WTC11 (cell line): ENCODE data around the gene VAC14. TPM values are rescaled to one million over a fixed set of nuclear protein-coding genes. Genes with fewer than 3 reads are reported as not detected.

Experiments used
- ATAC-seq: fragments of 200-7000 bp; cut with Tn5 transposase; 2 replicates; pipeline ENCODE4 v1.10.0; 2021; ENCODE audit warnings: mild to moderate bottlenecking, moderate library complexity
- CTCF ChIA-PET: fragments of 300-600 bp; sonication (Branson Sonifier 250); formaldehyde crosslinking; loops from one replicate; lab custom pipeline; 2021; ENCODE audit warnings: antibody characterized with exemption; lab: Charles Lee
- POLR2A ChIA-PET: fragments of 350-600 bp; sonication (Branson Sonifier 250); formaldehyde crosslinking; loops from one replicate; lab custom pipeline; 2021; ENCODE audit warnings: antibody characterized with exemption; lab: Charles Lee
- DNase-seq: peaks from one replicate; pipeline ENCODE4 v3.0.0; 2021; ENCODE audit warnings: low spot score
- H3K27ac Mint-ChIP-seq: 2 replicates; pipeline ENCODE4 v1.8.0; 2021; ENCODE audit warnings: mixed read lengths
- H3K27me3 Mint-ChIP-seq: 2 replicates; pipeline ENCODE4 v1.8.0; 2021; ENCODE audit warnings: low read depth, mild to moderate bottlenecking, moderate library complexity, mixed read lengths
- H3K36me3 Mint-ChIP-seq: 2 replicates; pipeline ENCODE4 v1.8.0; 2021; ENCODE audit warnings: mixed read lengths
- H3K4me1 Mint-ChIP-seq: 2 replicates; pipeline ENCODE4 v1.8.0; 2022; ENCODE audit warnings: mixed read lengths
- H3K4me3 Mint-ChIP-seq: 2 replicates; pipeline ENCODE4 v1.8.0; 2021; ENCODE audit warnings: mild to moderate bottlenecking, moderate library complexity, mixed read lengths
- H3K9me3 Mint-ChIP-seq: 2 replicates; pipeline ENCODE4 v1.8.0; 2021; ENCODE audit warnings: mixed read lengths
- CBFB ChIP-seq: sonication (generic); formaldehyde crosslinking; IDR thresholded peaks from 2 replicates; pipeline ENCODE4 v1.8.1; 2022; ENCODE audit warnings: mild to moderate bottlenecking, low read depth, missing genetic modification reagents
- ESRRA ChIP-seq: sonication (generic); formaldehyde crosslinking; IDR thresholded peaks from 2 replicates; pipeline ENCODE4 v1.8.1; 2022; ENCODE audit warnings: mild to moderate bottlenecking, missing genetic modification reagents, borderline replicate concordance
- FOXP1 ChIP-seq: sonication (generic); formaldehyde crosslinking; IDR thresholded peaks from 2 replicates; pipeline ENCODE4 v1.8.0; 2022; ENCODE audit warnings: missing genetic modification reagents, mild to moderate bottlenecking, moderate library complexity, borderline replicate concordance
- GRHL2 ChIP-seq: fragments of 250-450 bp; sonication (Bioruptor Pico); IDR thresholded peaks from 2 replicates; pipeline ENCODE4 v1.8.0; 2022; ENCODE audit warnings: mild to moderate bottlenecking, moderate library complexity; ENCODE audit not compliant: insufficient replicate concordance, severe bottlenecking
- JUN ChIP-seq: sonication (generic); formaldehyde crosslinking; IDR thresholded peaks from 2 replicates; pipeline ENCODE4 v1.8.0; 2023; ENCODE audit warnings: mild to moderate bottlenecking, missing genetic modification reagents
- NR1H2 ChIP-seq: sonication (generic); formaldehyde crosslinking; IDR thresholded peaks from 2 replicates; pipeline ENCODE4 v1.9.0; 2021; ENCODE audit warnings: mild to moderate bottlenecking, moderate library complexity, missing genetic modification reagents
- NR3C1 ChIP-seq: sonication (generic); formaldehyde crosslinking; conservative IDR thresholded peaks from 2 replicates; pipeline ENCODE4 v1.8.1; 2023; ENCODE audit warnings: low read depth, mild to moderate bottlenecking, missing genetic modification reagents
- OVOL2 ChIP-seq: fragments of 250-450 bp; sonication (Bioruptor Pico); IDR thresholded peaks from 2 replicates; pipeline ENCODE4 v1.9.0; 2021; ENCODE audit warnings: mild to moderate bottlenecking, borderline replicate concordance
- RORB ChIP-seq: fragments of 250-450 bp; sonication (Bioruptor Pico); IDR thresholded peaks from 2 replicates; pipeline ENCODE4 v1.9.0; 2021; ENCODE audit warnings: mild to moderate bottlenecking
- ZNF416 ChIP-seq: fragments of 250-450 bp; sonication (Bioruptor Pico); IDR thresholded peaks from 2 replicates; pipeline ENCODE4 v1.9.0; 2021; ENCODE audit warnings: mild to moderate bottlenecking, inconsistent platforms
- total RNA-seq: library from RNA; stranded (reverse); gene quantifications from 3 replicates; pipeline ENCODE4 v1.2.3, GENCODE V29; 2021
- TF ChIP-seq, protein P1 (sequence below): sonication (generic); formaldehyde crosslinking; IDR thresholded peaks from 2 replicates; pipeline ENCODE4 v1.8.0; 2023; ENCODE audit warnings: missing genetic modification reagents
- TF ChIP-seq, protein P2 (sequence below): fragments of 250-450 bp; sonication (Bioruptor Pico); IDR thresholded peaks from 2 replicates; pipeline ENCODE4 v1.9.0; 2021; ENCODE audit warnings: mild to moderate bottlenecking, borderline replicate concordance
- TF ChIP-seq, protein P3 (sequence below): sonication (generic); formaldehyde crosslinking; IDR thresholded peaks from 2 replicates; pipeline ENCODE4 v1.8.1; 2022; ENCODE audit warnings: mild to moderate bottlenecking, moderate library complexity, missing genetic modification reagents
- TF ChIP-seq, protein P4 (sequence below): sonication (generic); formaldehyde crosslinking; IDR thresholded peaks from 2 replicates; pipeline ENCODE4 v1.8.1; 2023; ENCODE audit warnings: mild to moderate bottlenecking, missing genetic modification reagents, borderline replicate concordance
- TF ChIP-seq, protein P5 (sequence below): sonication (generic); formaldehyde crosslinking; IDR thresholded peaks from 2 replicates; pipeline ENCODE4 v1.8.1; 2023; ENCODE audit warnings: mild to moderate bottlenecking, moderate library complexity, missing genetic modification reagents
- TF ChIP-seq, protein P6 (sequence below): sonication (generic); formaldehyde crosslinking; IDR thresholded peaks from 2 replicates; pipeline ENCODE4 v1.8.1; 2022; ENCODE audit warnings: low read depth, missing genetic modification reagents, borderline replicate concordance
- TF ChIP-seq, protein P7 (sequence below): fragments of 250-450 bp; sonication (Bioruptor Pico); IDR thresholded peaks from 2 replicates; pipeline ENCODE4 v1.9.0; 2021; ENCODE audit warnings: mild to moderate bottlenecking
- TF ChIP-seq, protein P8 (sequence below): sonication (generic); formaldehyde crosslinking; IDR thresholded peaks from 2 replicates; pipeline ENCODE4 v1.8.1; 2023; ENCODE audit warnings: mild to moderate bottlenecking, missing genetic modification reagents

The VAC14 gene
- total RNA-seq, 1 experiment from 2014 or later = 60.1 TPM

DNA sequence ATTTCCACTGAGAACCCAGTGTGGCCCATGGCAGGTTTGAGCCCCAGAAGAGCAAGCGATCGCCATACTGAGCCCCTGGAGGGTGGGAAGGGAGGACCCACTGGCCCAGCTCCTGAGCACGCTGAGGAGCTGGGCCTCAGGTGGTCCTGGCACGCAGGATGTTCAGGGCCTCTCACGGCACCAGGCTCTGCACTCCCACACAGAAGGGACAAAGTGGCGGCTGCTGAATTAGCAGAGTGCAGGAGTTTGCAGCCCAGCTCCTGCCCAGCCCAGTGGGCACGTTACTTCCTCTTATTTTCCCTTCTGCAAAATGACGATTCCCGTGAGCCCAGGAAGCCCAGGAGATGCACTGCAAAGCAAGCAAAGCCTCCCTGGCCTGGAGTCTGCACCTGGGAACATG lies 72.8 kb downstream of the VAC14 start:
- CTCF ChIA-PET = interaction anchor here (0.7 to 2.6 kb wide), 4 partner anchors 10 to 48 kb away, joined by 3 to 10 read pairs (median 6); no protein-coding TSS in a partner anchor
- Mint-ChIP-seq H3K27ac (no peak overlapping the region), H3K27me3 (no peaks in the 10 kb centered on the region), H3K4me1 (peaks cover 4% of the 10 kb centered on the region), H3K9me3 (no peaks in the 10 kb centered on the region), H3K36me3 (peaks cover 4% of the 10 kb centered on the region), H3K4me3 (no peak overlapping the region)
- ATAC-seq (no peak), DNase-seq (no peak)
- TF ChIP-seq, protein P1, sequence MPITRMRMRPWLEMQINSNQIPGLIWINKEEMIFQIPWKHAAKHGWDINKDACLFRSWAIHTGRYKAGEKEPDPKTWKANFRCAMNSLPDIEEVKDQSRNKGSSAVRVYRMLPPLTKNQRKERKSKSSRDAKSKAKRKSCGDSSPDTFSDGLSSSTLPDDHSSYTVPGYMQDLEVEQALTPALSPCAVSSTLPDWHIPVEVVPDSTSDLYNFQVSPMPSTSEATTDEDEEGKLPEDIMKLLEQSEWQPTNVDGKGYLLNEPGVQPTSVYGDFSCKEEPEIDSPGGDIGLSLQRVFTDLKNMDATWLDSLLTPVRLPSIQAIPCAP (CRISPR knock-in tag) = no peak
- no peak for TF ChIP-seq NR1H2 (CRISPR knock-in tag)
- POLR2A ChIA-PET = interaction anchor here (1.3 kb wide), 1 partner anchor 9 kb away, joined by 3 read pairs; no protein-coding TSS in a partner anchor

DNA sequence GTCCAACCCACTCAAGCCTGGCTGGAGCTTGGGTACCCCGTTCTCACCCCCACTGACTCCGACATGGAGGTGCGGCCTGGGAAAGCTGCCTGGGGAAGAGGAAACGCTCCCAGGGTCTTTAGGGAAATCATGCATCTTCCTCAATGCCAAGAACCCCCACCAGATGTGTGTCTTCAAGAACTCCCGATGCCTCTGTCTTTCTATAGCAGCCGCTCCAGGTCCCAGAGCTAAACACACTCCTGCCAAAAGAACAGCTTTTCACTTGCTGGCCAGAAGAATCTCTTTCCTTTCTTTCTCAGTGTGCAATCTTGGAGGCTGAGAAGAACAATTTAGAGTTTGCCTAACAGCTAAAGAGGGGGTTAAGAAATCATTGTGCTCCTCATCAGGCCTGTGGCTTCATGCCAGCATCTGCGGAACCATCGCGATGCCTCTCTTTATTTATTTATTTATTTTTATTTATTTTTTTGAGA lies 74.0 kb downstream of the VAC14 start:
- Mint-ChIP-seq H3K36me3 (peaks cover 4% of the 10 kb centered on the region), H3K27ac (no peak overlapping the region), H3K27me3 (no peaks in the 10 kb centered on the region), H3K9me3 (no peaks in the 10 kb centered on the region), H3K4me1 (peaks cover 4% of the 10 kb centered on the region), H3K4me3 (no peak overlapping the region)
- ATAC-seq (no peak), DNase-seq (no peak)
- ChIA-PET POLR2A (no interaction called here), CTCF (interaction anchor here (1.1 to 2.6 kb wide), 3 partner anchors 12 to 47 kb away, joined by 3 to 10 read pairs (median 8); no protein-coding TSS in a partner anchor)
- TF ChIP-seq JUN (CRISPR knock-in tag) (no peak), ZNF416 (CRISPR knock-in tag) (no peak), OVOL2 (CRISPR knock-in tag) (no peak), RORB (no peak), CBFB (no peak), GRHL2 (CRISPR knock-in tag) (no peak), ESRRA (no peak), NR3C1 (CRISPR knock-in tag) (no peak), FOXP1 (CRISPR knock-in tag) (no peak)
- TF ChIP-seq, protein P2, sequence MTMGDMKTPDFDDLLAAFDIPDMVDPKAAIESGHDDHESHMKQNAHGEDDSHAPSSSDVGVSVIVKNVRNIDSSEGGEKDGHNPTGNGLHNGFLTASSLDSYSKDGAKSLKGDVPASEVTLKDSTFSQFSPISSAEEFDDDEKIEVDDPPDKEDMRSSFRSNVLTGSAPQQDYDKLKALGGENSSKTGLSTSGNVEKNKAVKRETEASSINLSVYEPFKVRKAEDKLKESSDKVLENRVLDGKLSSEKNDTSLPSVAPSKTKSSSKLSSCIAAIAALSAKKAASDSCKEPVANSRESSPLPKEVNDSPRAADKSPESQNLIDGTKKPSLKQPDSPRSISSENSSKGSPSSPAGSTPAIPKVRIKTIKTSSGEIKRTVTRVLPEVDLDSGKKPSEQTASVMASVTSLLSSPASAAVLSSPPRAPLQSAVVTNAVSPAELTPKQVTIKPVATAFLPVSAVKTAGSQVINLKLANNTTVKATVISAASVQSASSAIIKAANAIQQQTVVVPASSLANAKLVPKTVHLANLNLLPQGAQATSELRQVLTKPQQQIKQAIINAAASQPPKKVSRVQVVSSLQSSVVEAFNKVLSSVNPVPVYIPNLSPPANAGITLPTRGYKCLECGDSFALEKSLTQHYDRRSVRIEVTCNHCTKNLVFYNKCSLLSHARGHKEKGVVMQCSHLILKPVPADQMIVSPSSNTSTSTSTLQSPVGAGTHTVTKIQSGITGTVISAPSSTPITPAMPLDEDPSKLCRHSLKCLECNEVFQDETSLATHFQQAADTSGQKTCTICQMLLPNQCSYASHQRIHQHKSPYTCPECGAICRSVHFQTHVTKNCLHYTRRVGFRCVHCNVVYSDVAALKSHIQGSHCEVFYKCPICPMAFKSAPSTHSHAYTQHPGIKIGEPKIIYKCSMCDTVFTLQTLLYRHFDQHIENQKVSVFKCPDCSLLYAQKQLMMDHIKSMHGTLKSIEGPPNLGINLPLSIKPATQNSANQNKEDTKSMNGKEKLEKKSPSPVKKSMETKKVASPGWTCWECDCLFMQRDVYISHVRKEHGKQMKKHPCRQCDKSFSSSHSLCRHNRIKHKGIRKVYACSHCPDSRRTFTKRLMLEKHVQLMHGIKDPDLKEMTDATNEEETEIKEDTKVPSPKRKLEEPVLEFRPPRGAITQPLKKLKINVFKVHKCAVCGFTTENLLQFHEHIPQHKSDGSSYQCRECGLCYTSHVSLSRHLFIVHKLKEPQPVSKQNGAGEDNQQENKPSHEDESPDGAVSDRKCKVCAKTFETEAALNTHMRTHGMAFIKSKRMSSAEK (CRISPR knock-in tag) = no peak
- TF ChIP-seq, protein P3, sequence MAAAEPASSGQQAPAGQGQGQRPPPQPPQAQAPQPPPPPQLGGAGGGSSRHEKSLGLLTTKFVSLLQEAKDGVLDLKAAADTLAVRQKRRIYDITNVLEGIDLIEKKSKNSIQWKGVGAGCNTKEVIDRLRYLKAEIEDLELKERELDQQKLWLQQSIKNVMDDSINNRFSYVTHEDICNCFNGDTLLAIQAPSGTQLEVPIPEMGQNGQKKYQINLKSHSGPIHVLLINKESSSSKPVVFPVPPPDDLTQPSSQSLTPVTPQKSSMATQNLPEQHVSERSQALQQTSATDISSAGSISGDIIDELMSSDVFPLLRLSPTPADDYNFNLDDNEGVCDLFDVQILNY (CRISPR knock-in tag) = no peak
- TF ChIP-seq, protein P4, sequence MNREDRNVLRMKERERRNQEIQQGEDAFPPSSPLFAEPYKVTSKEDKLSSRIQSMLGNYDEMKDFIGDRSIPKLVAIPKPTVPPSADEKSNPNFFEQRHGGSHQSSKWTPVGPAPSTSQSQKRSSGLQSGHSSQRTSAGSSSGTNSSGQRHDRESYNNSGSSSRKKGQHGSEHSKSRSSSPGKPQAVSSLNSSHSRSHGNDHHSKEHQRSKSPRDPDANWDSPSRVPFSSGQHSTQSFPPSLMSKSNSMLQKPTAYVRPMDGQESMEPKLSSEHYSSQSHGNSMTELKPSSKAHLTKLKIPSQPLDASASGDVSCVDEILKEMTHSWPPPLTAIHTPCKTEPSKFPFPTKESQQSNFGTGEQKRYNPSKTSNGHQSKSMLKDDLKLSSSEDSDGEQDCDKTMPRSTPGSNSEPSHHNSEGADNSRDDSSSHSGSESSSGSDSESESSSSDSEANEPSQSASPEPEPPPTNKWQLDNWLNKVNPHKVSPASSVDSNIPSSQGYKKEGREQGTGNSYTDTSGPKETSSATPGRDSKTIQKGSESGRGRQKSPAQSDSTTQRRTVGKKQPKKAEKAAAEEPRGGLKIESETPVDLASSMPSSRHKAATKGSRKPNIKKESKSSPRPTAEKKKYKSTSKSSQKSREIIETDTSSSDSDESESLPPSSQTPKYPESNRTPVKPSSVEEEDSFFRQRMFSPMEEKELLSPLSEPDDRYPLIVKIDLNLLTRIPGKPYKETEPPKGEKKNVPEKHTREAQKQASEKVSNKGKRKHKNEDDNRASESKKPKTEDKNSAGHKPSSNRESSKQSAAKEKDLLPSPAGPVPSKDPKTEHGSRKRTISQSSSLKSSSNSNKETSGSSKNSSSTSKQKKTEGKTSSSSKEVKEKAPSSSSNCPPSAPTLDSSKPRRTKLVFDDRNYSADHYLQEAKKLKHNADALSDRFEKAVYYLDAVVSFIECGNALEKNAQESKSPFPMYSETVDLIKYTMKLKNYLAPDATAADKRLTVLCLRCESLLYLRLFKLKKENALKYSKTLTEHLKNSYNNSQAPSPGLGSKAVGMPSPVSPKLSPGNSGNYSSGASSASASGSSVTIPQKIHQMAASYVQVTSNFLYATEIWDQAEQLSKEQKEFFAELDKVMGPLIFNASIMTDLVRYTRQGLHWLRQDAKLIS = no peak
- TF ChIP-seq, protein P5, sequence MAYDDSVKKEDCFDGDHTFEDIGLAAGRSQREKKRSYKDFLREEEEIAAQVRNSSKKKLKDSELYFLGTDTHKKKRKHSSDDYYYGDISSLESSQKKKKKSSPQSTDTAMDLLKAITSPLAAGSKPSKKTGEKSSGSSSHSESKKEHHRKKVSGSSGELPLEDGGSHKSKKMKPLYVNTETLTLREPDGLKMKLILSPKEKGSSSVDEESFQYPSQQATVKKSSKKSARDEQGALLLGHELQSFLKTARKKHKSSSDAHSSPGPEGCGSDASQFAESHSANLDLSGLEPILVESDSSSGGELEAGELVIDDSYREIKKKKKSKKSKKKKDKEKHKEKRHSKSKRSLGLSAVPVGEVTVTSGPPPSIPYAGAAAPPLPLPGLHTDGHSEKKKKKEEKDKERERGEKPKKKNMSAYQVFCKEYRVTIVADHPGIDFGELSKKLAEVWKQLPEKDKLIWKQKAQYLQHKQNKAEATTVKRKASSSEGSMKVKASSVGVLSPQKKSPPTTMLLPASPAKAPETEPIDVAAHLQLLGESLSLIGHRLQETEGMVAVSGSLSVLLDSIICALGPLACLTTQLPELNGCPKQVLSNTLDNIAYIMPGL = no peak
- TF ChIP-seq, protein P6, sequence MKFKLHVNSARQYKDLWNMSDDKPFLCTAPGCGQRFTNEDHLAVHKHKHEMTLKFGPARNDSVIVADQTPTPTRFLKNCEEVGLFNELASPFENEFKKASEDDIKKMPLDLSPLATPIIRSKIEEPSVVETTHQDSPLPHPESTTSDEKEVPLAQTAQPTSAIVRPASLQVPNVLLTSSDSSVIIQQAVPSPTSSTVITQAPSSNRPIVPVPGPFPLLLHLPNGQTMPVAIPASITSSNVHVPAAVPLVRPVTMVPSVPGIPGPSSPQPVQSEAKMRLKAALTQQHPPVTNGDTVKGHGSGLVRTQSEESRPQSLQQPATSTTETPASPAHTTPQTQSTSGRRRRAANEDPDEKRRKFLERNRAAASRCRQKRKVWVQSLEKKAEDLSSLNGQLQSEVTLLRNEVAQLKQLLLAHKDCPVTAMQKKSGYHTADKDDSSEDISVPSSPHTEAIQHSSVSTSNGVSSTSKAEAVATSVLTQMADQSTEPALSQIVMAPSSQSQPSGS (CRISPR knock-in tag) = no peak
- TF ChIP-seq, protein P7, sequence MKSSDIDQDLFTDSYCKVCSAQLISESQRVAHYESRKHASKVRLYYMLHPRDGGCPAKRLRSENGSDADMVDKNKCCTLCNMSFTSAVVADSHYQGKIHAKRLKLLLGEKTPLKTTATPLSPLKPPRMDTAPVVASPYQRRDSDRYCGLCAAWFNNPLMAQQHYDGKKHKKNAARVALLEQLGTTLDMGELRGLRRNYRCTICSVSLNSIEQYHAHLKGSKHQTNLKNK (CRISPR knock-in tag) = no peak
- TF ChIP-seq, protein P8, sequence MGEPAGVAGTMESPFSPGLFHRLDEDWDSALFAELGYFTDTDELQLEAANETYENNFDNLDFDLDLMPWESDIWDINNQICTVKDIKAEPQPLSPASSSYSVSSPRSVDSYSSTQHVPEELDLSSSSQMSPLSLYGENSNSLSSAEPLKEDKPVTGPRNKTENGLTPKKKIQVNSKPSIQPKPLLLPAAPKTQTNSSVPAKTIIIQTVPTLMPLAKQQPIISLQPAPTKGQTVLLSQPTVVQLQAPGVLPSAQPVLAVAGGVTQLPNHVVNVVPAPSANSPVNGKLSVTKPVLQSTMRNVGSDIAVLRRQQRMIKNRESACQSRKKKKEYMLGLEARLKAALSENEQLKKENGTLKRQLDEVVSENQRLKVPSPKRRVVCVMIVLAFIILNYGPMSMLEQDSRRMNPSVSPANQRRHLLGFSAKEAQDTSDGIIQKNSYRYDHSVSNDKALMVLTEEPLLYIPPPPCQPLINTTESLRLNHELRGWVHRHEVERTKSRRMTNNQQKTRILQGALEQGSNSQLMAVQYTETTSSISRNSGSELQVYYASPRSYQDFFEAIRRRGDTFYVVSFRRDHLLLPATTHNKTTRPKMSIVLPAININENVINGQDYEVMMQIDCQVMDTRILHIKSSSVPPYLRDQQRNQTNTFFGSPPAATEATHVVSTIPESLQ = no peak
